GM10266 (cell line): Measurements from ENCODE around the gene TNS3.

Experiments used
- DNase-seq: peaks from one replicate; pipeline ENCODE4 v3.0.0; 2012; ENCODE audit errors: extremely low spot score
- TF ChIP-seq, protein P1 (sequence below): IDR thresholded peaks from 2 replicates; pipeline ENCODE4 v1.5.1; 2012; ENCODE audit warnings: mild to moderate bottlenecking, low read depth; ENCODE audit not compliant: control insufficient read depth, insufficient read depth; ENCODE audit errors: missing control alignments

TNS3 gene

DNA sequence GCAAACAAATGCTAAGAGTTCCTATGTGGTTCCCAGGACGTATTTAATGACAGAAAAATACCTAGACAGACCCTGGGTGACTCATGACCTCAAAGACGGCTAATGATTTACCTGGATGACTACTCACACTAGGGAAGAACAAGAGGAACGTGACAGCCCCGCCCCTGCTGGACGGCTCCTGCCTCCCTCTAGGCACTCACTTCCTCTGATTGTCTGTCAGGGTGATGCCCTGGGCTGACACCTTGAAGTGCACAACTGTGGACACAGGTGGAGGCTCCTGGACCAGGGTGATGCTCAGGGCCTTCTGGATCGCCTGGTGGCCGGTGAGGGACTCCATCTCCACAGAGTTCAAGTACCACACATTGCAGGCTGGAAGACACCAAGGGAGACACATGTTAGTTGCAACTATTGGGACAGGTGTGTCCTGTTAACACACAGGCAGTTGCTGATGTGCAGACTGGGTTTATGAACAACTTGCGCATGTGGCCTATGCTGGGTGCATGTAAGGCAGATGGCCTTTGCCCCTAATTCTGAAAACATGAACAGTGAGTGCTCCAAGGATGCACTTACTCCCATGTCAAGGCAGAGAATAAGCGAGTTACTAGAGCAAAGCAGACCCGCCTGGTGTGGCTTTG, 298.3 kb downstream of the TNS3 start:
- DNase-seq: no peak
- TF ChIP-seq, protein P1, sequence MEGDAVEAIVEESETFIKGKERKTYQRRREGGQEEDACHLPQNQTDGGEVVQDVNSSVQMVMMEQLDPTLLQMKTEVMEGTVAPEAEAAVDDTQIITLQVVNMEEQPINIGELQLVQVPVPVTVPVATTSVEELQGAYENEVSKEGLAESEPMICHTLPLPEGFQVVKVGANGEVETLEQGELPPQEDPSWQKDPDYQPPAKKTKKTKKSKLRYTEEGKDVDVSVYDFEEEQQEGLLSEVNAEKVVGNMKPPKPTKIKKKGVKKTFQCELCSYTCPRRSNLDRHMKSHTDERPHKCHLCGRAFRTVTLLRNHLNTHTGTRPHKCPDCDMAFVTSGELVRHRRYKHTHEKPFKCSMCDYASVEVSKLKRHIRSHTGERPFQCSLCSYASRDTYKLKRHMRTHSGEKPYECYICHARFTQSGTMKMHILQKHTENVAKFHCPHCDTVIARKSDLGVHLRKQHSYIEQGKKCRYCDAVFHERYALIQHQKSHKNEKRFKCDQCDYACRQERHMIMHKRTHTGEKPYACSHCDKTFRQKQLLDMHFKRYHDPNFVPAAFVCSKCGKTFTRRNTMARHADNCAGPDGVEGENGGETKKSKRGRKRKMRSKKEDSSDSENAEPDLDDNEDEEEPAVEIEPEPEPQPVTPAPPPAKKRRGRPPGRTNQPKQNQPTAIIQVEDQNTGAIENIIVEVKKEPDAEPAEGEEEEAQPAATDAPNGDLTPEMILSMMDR: no peak

DNA sequence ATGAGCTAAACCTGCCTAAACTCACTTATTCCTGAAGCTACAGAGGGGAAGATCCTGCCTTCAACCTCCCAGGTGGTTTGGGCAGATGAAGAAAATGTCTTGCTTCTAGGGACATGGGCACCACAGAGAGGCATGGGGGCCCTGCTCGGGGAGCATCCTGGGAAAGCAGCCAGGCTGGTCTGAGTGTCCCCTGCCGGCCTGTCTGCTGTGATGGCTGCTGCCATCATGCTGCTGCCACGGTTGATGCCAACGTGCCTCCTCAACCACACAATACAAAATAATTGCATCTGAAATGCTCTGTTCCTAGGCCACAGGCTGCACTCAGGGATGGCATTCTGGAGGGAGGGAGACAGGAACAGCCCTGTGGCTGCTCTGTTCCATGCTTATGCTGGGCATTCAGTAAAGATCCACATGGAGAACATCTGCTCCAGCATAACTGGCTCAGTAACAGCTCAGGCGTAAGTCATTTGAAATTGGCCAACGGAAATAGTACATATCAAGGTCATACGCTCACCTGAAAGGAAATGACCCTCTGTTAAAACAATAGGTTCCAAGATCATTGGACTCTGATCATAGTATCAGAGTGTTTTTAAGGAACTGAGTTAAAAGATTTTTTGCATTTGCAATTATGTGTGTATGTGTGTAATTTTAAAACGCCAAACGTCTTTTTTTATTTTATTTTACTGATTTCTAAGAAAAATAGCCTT, 299.0 kb downstream of the TNS3 start:
- DNase-seq: no peak
- TF ChIP-seq, protein P1: no peak

DNA sequence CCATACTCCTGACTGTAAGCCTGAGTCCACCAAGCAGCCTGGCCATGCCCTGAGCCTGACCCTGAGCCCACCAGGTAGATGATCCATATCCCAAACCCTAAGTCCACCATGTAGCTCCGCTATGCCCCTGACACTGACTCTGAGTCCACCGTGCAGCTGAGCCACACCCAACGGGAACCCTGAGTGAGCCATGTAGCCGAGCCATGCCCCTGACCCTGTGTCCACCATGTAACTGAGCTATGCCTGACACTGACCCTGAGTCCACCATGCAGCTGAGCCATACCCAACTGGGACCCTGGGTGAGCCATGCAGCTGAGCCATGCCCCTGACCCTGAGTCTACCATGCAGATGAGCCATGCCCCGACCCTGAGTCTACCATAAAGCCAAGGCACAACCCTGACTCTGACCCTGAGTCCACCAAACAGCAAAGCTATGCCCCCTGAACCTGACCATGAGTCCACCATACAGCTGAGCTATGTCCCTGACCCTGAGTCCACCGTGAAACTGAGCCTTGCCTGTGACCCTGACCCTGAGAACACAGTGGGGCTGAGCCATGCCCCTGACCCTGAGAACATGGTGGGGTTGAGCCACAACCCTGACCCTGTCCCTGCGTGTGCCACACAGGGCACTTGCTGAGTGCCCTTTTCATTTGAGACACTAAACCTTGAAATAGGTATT, 299.8 kb downstream of the TNS3 start:
- DNase-seq: no peak
- TF ChIP-seq, protein P1: no peak

DNA sequence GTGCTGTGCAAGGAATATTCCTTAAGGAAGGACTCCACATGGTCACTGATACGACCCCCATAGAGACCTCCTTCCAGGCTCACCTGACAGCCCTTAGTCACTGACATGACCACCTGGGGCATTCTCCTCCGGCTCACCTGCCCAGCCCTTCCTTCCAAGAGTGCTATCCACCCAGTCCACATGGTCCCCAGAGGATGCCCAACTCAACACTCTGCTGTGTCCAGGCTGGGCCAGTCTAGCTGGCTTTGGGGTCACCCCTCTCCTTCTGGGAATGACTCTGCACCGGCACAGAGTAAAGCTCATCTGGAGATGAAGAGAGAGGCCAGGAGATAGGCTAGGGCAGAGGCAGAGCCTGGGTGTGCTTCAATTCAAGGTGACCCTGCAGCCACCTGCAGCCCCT, 300.8 kb downstream of the TNS3 start:
- no peak for DNase-seq
- TF ChIP-seq, protein P1: no peak

DNA sequence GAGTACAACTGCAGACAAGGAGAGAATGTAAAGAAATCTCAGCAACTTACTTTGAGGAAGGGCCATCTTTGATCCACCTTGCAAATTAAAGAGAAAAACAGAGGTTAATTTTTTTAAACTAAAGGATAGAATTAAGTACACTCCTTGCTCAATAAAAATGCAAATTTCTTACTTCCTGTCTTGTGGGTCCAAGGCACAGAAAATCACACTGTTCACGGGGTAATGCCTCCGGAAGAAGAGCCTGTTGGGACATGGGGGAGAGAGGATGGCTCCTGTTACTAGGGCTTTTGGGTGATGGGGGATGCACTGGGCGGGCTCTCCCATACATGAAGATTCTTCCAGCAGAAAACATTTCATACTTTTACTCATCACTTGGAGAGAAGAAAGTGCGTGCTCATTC, 301.8 kb downstream of the TNS3 start:
- DNase-seq: no peak

DNA sequence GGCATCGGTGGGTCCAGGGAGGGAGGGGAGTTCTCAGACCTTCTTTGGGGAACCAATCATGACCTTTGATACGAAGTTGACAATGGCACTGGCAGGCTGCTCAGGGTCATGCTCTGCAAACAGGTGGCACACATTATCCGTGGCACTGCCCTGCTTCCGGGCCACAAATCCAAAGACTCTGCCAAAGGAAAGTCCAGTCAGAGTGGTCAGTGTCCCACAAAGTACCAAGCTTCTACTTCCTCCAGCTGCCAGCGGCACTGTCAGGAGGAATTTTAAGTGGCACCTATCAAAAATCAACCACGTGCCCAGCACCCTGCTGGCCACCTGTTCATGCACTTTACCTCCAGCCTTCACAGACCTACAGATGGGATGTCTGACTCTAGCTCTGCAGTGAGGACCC, 303.9 kb downstream of the TNS3 start:
- TF ChIP-seq, protein P1: no peak

More for the DNA sequence above, 301.8 kb downstream of the TNS3 start:
- TF ChIP-seq, protein P1: no peak

More for the DNA sequence above, 303.9 kb downstream of the TNS3 start:
- no peak for DNase-seq
